Stimulated activated CD4-positive, alpha-beta T cell treated with anti-CD3 and anti-CD28 coated beads, Interleukin-15, amount 100 ng/mL, for 1 hour (primary cell): ENCODE measurements around the gene SOX6.

ENCODE experiments used
- DNase-seq, 2 donors: peaks; one replicate each; pipeline ENCODE4 v3.0.0-alpha.2; 2020; ENCODE audit warnings: low read depth in 1 of 2, low spot score in 1 of 2

Gene SOX6

GRCh38 chr11:16321148-16321547, 35.2 kb downstream of the SOX6 start:
- no peak for DNase-seq

GRCh38 chr11:16318320-16318719, 38.0 kb downstream of the SOX6 start:
- no peak for DNase-seq

GRCh38 chr11:16317712-16318111, 38.6 kb downstream of the SOX6 start:
- no peak for DNase-seq

DNA sequence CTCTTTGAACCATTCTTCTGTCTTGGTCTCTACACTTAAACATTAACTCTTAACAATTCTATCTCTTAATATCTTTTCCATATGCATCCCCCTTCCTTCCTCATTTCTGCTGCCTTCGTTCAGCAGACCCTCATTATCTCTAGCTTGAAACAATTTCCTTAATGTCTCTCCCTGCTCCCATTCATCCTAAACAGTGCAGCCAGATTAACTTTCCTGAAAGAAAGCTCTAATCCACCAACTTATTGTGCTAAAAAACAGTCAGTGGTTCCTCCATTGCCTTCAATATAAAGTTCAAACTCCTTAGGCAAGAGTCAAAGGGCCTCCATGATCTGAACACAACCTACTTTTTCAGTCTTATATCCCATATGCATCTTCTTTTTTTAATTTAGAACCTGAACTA, 42.5 kb downstream of the SOX6 start:
- DNase-seq, result no peak

GRCh38 chr11:16312233-16312765, 44.0 kb downstream of the SOX6 start:
- no peak for DNase-seq

GRCh38 chr11:16311831-16312230, 44.5 kb downstream of the SOX6 start:
- DNase-seq, result no peak

DNA sequence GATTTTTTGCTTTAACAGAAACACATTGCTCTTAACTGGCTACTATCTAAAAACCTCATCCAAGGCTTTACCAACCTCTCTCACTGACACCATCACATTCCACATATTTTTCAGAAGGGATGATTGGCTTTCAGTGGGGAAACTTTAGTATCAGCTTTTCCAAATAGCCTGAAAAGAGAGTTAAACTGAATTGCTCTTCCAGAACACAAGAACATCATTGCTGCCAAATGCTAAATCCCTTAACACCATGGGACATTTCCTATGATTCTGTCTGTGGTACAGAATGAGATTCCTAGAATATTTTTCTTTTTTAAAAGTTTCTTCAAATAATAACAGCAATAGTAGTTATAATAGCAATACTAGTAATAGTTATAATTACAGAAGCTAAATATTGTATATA, 45.4 kb downstream of the SOX6 start:
- no peak for DNase-seq

DNA sequence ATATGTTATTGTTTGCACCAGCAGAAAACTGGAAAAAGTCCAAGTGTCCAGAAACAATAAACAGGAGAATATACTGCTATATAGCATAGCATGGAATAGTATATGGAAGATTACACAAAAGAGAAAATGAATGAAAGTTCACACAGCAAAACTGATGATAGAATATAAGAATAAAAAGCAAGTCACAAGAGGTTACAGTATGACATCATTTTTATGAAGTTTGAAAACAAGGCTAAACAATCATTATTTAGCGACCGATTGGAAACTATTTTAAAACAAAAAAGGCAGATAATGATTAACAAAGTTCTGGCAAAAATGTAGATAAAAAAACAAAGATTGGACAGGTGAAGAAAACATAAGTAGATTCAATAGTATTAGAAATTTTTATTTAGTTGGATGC, 47.1 kb downstream of the SOX6 start:
- DNase-seq, result no peak

- DNase-seq, result no peak
Measured at GRCh38 chr11:16301462-16301861, 54.9 kb downstream of the SOX6 start.

DNA sequence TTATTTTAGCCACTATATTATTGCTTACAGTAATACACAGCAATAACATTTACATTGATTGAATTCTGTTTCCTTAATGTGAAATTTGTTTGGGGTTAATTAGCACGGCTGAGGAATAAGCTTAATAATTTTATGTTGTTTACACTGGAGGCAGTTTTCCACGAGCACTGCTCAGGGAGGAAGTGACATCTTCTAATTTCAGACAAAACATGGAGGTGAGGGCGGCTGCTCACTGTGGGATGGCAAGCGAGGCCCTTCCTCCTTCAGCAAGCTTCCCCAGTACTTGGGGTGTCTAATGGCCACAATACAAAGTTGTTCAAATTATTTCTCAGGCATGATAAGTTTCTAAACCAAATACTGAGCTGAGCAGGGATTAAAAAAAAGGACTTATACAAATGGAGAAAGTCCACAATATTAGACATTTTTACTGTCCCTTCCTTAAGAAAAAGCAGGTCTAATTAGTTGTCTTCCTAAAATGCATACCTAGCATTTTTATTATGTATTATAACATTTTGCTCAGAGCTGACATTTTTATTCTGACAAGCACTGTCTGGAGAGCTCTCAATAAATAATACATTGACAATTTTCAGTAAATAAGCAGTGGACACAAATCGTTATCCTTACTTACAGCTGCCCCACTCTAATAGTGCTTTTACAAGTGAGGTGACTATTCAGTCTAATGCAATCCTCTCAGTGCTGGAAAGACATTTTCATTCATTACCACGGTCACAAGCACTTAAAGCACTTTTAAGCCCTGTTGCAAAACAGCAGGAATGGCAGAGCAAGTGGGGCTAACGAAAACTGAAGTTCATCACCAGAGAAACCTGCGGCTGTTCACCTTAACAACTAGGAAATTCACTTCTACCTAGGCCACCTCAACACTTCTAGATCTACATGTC, 56.2 kb downstream of the SOX6 start:
- no peak for DNase-seq

DNA sequence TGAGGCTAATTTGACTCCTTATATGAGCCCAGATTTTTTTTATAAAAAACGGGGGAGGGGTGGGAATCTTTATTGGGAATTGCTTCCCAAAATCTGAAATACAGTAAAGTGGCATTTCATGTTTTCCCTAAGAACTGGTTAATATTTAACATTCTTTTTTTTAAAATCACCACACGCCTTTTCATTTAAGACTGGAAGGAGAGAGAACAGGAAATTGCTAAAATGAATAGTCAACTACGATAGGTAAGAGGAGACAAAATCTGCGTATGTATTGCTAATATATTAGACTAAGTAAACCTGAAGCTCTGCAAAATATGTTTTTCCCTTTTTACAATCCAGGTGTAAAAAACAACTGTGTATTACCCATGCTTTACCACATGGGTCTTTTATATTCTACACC, 57.0 kb downstream of the SOX6 start:
- no peak for DNase-seq

DNA sequence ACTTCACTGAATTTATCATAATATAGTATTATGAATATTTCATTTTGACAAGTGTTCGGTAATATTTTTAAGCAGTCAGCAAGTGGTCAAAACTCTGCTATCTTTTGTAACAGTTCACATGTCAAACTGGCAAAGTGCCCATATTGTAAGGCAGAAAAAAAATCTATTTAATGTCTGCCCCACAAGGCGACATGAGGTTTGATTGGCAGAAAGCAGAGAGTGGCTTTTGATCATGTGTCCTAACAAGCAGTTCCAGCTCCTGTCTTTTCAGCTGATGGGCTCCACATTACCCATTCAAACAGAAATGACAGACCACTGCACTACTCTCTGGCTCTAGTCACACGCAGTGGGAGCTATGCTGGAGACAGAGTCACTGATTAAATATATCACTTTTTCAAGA, 59.0 kb downstream of the SOX6 start:
- DNase-seq, result no peak

DNA sequence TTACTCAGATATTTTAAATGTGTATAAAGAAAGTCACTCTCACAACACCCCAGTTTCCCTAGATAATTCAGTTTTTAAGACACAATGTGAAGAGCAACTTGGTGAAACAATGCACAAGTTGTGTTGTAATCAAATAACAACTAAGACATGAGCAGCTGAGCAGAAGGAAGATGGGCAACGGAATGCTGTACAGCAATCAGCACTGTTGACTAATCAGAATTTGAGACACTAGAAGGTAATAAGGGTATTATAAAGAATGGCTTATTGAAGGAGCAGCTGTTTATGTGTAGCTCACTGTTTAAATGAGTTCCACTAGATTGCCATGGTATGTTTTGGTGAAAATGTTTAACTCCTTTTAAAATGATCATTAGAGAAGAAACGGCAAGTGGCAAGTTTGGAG, 60.1 kb downstream of the SOX6 start:
- DNase-seq, result no peak

- no peak for DNase-seq
Measured at GRCh38 chr11:16295592-16295991, 60.8 kb downstream of the SOX6 start.

DNA sequence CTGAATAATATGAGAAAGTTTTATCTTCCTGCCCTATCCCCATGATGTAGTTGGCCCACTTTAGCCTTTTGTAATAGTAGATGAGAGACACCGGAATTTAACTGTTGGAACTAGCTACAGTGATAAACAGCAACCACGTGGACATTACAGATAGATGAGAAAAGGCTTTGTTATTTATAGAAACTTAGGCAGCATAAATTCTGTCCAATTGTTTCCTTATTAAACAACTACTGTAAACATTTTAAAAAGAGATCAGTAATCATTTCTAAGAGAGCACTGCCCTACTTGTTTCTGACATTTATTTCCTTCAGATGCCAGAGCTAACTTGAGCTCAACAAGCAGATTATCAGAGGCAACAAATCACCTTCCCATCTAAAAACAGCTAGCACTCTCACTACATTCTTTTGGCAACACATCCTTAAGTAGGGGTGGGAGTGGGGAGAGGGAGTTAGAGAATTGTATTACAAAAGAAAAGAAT, 63.1 kb downstream of the SOX6 start:
- no peak for DNase-seq

GRCh38 chr11:16292167-16292859, 64.0 kb downstream of the SOX6 start:
- DNase-seq, result no peak

DNA sequence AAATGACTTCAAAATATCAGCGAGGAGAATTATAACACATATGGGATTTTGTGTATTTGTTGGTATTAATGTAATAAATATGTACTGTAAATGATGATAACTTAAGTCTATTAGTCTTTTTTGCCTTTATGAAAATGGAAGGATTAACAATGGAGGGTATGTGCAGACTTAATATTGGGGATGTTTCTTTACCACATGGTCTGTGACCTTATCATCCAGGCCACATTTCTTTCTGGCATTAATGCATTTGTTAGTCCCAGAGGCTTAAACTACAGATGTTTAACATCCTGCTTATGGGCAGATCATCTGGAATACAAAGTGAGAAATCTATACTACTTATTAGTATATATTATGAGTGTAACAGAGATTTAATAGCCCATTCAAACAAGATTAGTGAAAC, 64.6 kb downstream of the SOX6 start:
- no peak for DNase-seq

DNA sequence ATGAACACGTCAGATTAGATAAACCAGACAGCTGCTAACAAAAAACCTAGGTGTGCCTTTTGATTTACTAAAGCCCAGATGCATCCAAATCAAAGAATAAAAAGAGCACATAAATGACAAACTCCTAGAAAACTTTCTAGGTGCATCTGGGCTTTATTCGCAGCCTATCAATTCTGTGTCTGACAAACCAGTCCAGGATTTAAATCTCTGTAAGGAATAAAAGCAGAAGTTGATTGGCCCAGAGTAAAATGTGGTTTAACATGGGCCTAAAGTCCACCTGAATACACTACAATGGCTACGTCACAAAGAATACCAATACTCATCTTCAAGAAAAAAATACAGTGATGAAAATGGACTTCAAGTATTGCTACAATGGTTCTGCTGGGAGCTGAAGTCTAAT, 66.8 kb downstream of the SOX6 start:
- no peak for DNase-seq

- no peak for DNase-seq
Measured at GRCh38 chr11:16287630-16288280, 68.6 kb downstream of the SOX6 start.

DNA sequence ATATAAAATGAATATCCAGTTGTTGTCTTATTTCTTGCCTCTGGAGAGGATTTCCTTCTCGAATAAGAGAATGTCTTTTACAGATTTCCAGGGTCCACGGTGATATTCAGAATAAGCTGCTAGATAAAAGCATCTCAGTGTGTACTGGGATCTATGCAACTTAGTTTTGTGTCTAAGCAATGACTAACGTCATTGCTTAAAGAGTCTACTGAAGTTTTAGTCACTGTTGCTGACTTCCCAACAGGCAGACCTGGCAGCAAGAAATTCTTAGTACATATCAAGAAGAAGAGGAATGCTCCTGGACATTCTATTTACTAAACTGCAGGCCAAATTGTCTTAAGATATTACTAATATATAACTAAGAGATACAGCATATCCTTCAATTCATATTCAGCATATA, 70.3 kb downstream of the SOX6 start:
- no peak for DNase-seq

DNA sequence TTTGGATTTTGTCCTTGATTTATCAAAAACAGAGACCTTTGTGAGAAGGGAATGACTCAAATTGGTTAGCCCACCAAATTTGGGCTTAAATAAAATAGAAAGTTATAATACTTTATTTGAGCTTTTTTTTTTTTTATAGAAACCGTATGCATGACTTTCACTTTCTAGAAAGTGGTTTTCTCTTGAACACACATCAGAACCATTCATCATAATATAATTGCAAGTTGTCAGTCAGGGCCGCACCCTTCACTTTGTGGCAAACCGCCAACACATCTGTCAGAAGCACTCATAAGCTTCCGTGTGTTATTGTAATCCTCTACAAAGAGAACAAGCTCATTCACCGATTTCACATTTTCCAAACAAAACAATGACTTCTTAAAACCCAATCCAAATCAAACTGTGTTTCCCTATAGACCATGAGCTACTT, 76.1 kb downstream of the SOX6 start:
- no peak for DNase-seq

DNA sequence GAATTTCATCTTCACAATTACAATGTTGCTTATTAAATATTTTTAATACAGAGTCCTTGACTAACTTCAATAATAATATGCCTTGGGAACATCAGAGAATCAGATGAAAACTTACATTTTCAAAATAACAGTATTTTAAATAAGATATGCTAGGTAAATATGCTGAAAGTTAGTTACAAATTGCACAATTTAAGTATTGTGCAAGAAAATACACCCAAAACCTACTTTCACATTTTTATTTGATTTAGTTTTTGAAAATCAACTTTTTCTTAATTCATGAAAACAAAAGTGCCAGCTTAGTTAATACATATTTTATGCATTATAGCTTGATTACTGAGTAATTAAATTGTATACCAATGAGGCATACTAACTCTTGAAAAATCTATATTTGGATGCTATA, 76.8 kb downstream of the SOX6 start:
- DNase-seq, result no peak
